Stimulated activated CD4-positive, alpha-beta T cell treated with anti-CD3 and anti-CD28 coated beads, Interleukin-12 subunit alpha, Interleukin-12 subunit beta, amount 100 ng/mL, for 24 hours (primary cell): Measurements from ENCODE around the gene SERINC5.
A peak's percentile ranks its signal among the peaks of the same experiment; 100 is the strongest.
"Not testable (repeated sequence)": the region's sequence is repeated elsewhere in the genome, so short reads cannot be mapped to it uniquely, and the experiment has no call there.

Source experiments
- DNase-seq, 2 experiments: peaks; one replicate each; pipeline ENCODE4 v3.0.0-alpha.2; 2020; ENCODE audit warnings: low read depth in 2 of 2

The SERINC5 gene

GRCh38 chr5:80172067-80172695 lies 83.7 kb downstream of the SERINC5 start:
- DNase-seq = no peak

- DNase-seq = no peak
Measured at GRCh38 chr5:80170117-80170535, 85.7 kb downstream of the SERINC5 start.

- no peak for DNase-seq
Measured at GRCh38 chr5:80168388-80169028, 87.3 kb downstream of the SERINC5 start.

- DNase-seq = no peak
Measured at GRCh38 chr5:80165452-80165851, 90.4 kb downstream of the SERINC5 start.

GRCh38 chr5:80161165-80161564 lies 94.7 kb downstream of the SERINC5 start:
- DNase-seq = no peak

GRCh38 chr5:80160242-80160641 lies 95.6 kb downstream of the SERINC5 start:
- DNase-seq = no peak

- DNase-seq = no peak
Measured at GRCh38 chr5:80159133-80159815, 96.6 kb downstream of the SERINC5 start.

- no peak for DNase-seq
Measured at GRCh38 chr5:80156156-80156555, 99.7 kb downstream of the SERINC5 start.

- DNase-seq = no peak
Measured at GRCh38 chr5:80154749-80155148, 101.1 kb downstream of the SERINC5 start.

- DNase-seq = not testable (repeated sequence)
Measured at GRCh38 chr5:80154289-80154688, 101.6 kb downstream of the SERINC5 start.

GRCh38 chr5:80153586-80154126 lies 102.2 kb downstream of the SERINC5 start:
- no peak for DNase-seq

GRCh38 chr5:80152778-80153177 lies 103.1 kb downstream of the SERINC5 start:
- no peak for DNase-seq

- no peak for DNase-seq
Measured at GRCh38 chr5:80151890-80152289, 104.0 kb downstream of the SERINC5 start.

- DNase-seq = no peak
Measured at GRCh38 chr5:80150731-80151130, 105.1 kb downstream of the SERINC5 start.

GRCh38 chr5:80149161-80149609 lies 106.7 kb downstream of the SERINC5 start:
- DNase-seq = no peak

- DNase-seq = no peak
Measured at GRCh38 chr5:80147119-80147815, 108.6 kb downstream of the SERINC5 start.

- DNase-seq = no peak
Measured at GRCh38 chr5:80146046-80146445, 109.8 kb downstream of the SERINC5 start.

GRCh38 chr5:80143491-80143890 lies 112.4 kb downstream of the SERINC5 start:
- DNase-seq = no peak

- DNase-seq = no peak
Measured at GRCh38 chr5:80142996-80143395, 112.9 kb downstream of the SERINC5 start.

GRCh38 chr5:80141681-80142080 lies 114.2 kb downstream of the SERINC5 start:
- no peak for DNase-seq

GRCh38 chr5:80141147-80141671 lies 114.6 kb downstream of the SERINC5 start:
- DNase-seq = no peak

- peak in 1 of 2 experiments; percentile 52 for DNase-seq
Measured at GRCh38 chr5:80140496-80140895, 115.4 kb downstream of the SERINC5 start.
